ENCODE measurements around the gene NIPAL3. TPM values are rescaled to one million over a fixed set of nuclear protein-coding genes. Genes with fewer than 3 reads are reported as not detected.

Gene NIPAL3
- total RNA-seq, 1 donor from 2014 or later, result 45.0 TPM

DNA sequence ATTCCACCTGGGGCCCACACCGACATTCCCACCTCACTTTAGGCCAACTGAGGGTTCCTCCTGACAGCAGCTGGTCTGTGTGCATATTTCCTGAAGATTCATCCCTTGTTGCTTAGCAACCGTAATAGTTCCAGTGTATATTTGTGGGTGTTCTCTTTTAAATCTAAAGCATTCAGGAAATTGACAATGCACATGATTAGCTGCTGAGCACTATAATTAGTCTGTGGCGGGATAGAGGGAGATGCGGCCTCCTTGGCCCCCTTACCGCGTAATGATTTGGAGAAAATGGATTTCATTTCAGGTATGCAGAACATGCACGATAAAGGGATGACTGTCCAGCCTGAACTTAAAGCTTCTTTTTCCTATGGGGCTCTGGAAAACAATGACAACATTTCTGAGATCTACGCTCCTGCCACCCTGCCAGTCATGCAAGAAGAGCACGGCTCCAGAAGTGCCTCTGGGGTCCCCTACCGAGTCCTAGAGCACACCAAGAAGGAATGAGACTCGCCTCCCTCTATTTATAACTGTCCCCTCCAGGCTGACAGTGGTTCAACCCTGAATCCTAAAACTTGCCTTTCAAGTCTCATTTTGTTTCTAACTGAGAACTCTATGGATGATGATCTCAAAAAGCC, 53.2 kb downstream of the NIPAL3 start:
- TF ChIP-seq, protein P1, sequence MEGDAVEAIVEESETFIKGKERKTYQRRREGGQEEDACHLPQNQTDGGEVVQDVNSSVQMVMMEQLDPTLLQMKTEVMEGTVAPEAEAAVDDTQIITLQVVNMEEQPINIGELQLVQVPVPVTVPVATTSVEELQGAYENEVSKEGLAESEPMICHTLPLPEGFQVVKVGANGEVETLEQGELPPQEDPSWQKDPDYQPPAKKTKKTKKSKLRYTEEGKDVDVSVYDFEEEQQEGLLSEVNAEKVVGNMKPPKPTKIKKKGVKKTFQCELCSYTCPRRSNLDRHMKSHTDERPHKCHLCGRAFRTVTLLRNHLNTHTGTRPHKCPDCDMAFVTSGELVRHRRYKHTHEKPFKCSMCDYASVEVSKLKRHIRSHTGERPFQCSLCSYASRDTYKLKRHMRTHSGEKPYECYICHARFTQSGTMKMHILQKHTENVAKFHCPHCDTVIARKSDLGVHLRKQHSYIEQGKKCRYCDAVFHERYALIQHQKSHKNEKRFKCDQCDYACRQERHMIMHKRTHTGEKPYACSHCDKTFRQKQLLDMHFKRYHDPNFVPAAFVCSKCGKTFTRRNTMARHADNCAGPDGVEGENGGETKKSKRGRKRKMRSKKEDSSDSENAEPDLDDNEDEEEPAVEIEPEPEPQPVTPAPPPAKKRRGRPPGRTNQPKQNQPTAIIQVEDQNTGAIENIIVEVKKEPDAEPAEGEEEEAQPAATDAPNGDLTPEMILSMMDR (IDR thresholded peaks at IDR 0.05; ENCODE audit: insufficient read depth, low read length, poor library complexity, severe bottlenecking), result no peak
- no peak for DNase-seq (ENCODE audit: low read depth)
- Histone ChIP-seq H3K4me3 (ENCODE audit: low read depth, low read length) (no peak overlapping the region), H3K36me3 (ENCODE audit: control insufficient read depth, insufficient read depth, low read length) (peaks cover 2% of the 10 kb centered on the region), H3K27me3 (ENCODE audit: control insufficient read depth, insufficient read depth, low read length) (no peaks in the 10 kb centered on the region)

DNA sequence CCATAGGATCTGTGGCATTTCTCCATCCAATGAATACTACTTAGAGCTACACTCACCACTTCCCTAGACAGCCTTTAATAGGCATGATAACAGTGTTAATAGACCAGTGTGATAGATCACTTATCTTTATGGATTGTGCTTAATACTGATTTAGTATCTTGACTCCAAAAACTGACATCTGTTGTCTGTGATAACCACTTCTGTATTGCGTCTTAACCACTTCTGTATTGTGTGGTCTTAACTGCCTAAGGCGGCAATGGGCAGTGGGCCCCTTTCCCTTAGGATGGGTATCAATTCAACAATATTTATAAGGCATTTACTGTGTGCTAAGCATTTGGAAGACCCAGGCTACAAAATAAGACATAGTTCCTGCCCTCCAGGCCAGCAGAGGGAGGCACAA, 55.0 kb downstream of the NIPAL3 start:
- Histone ChIP-seq H3K36me3 (ENCODE audit: control insufficient read depth, insufficient read depth, low read length) (no peaks in the 10 kb centered on the region), H3K27me3 (ENCODE audit: control insufficient read depth, insufficient read depth, low read length) (no peaks in the 10 kb centered on the region), H3K4me3 (ENCODE audit: low read depth, low read length) (no peak overlapping the region)
- DNase-seq (ENCODE audit: low read depth), result no peak
- TF ChIP-seq, protein P1 (IDR thresholded peaks at IDR 0.05; ENCODE audit: insufficient read depth, low read length, poor library complexity, severe bottlenecking), result no peak

DNA sequence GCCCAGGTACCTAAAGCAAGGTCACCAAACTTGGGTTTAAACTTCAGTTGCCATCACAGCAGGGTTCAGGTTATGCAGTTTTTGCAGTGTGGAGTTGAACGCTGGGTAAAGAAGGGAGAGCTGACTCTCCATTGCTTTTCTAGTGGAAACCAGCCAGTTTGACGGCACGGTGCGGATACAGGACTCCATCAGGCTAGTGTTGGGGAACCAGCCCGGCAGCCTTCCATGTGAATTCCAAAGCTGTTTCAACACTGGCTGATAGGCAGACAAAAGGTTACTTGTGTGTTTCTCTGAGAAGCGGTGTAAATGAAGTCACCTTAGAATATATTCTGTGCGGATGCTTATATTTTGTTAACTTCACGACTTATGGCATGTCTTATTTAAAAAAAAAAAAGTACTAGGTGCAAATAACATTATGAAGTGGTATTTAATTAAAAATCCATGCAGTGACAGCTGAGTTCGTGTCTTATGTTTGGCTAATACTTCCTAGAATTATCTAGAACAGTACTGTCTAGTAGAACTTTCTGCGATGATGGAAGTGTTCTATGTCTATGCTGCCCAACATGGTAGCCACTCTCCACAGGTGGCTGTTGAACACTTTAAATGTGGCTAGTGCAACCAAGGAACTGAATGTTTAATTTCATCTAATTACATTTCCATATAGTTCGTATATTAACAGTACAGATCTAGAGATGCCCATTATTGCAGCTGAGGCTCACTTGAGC, 57.1 kb downstream of the NIPAL3 start:
- no peaks in the 10 kb centered on the region for H3K27me3 ChIP-seq (ENCODE audit: control insufficient read depth, insufficient read depth, low read length)
- no peak for DNase-seq (ENCODE audit: low read depth)
- H3K4me3 ChIP-seq (ENCODE audit: low read depth, low read length), result no peak overlapping the region
- H3K36me3 ChIP-seq (ENCODE audit: control insufficient read depth, insufficient read depth, low read length), result no peaks in the 10 kb centered on the region
- TF ChIP-seq, protein P1 (IDR thresholded peaks at IDR 0.05; ENCODE audit: insufficient read depth, low read length, poor library complexity, severe bottlenecking), result no peak

DNA sequence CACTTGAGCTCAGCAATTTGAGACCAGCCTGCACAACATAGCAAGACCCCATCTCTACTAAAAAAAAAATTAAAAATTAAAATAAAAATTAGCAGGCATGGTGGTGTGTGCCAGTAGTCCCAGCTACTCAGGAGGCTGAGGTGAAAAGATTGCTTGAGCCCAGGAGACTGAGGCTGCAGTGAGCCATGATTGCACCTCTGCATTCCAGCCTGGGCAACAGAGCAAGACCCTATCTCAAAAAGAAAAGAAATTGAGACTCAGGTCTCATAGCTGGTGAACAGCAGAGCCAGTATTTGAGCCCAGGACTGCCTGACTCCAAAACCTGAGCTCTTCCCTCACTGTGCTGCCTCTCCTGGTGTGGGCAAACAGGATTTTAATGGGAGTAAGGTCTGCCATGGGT, 58.6 kb downstream of the NIPAL3 start:
- no peaks in the 10 kb centered on the region for H3K36me3 ChIP-seq (ENCODE audit: control insufficient read depth, insufficient read depth, low read length)
- DNase-seq (ENCODE audit: low read depth), result no peak
- TF ChIP-seq, protein P1 (IDR thresholded peaks at IDR 0.05; ENCODE audit: insufficient read depth, low read length, poor library complexity, severe bottlenecking), result no peak
- no peaks in the 10 kb centered on the region for H3K27me3 ChIP-seq (ENCODE audit: control insufficient read depth, insufficient read depth, low read length)
- no peak overlapping the region for H3K4me3 ChIP-seq (ENCODE audit: low read depth, low read length)

DNA sequence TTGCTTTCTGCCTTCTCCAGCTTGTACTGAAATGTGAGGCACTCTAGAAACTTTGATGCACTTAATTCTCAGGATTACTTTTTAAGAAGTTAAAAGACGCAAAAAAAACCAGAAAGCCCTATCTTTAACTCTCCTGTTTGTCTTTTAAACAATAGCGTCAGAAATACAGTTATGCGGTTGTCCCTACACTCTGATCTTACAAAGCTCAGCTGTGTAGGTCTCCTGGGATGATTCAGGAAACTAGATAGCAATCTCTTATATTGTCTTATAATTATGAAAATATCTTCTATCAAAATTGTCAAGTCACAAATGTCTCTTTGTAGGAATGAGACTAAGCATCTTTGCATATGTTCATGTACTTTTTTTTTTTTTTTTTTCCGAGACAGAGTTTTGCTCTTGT, 60.1 kb downstream of the NIPAL3 start:
- TF ChIP-seq, protein P1 (IDR thresholded peaks at IDR 0.05; ENCODE audit: insufficient read depth, low read length, poor library complexity, severe bottlenecking), result no peak
- DNase-seq (ENCODE audit: low read depth), result no peak
- Histone ChIP-seq H3K27me3 (ENCODE audit: control insufficient read depth, insufficient read depth, low read length) (no peaks in the 10 kb centered on the region), H3K4me3 (ENCODE audit: low read depth, low read length) (no peak overlapping the region), H3K36me3 (ENCODE audit: control insufficient read depth, insufficient read depth, low read length) (no peaks in the 10 kb centered on the region)
